ENCODE data around the gene PTPRN. TPM values are rescaled to one million over a fixed set of nuclear protein-coding genes. Genes with fewer than 3 reads are reported as not detected.

Gene PTPRN
- total RNA-seq, 4 donors from 2014 or later, result not detected

GRCh38 chr2:219331560-219332213 lies 22.5 kb upstream of the PTPRN start:
- Histone ChIP-seq H3K4me1 (no peaks in the 10 kb centered on the region), H3K4me3 (no peak overlapping the region), H3K27me3 (peaks cover 25 to 33% (median 26%) of the 10 kb centered on the region in 3 donors), H3K9me3 (no peaks in the 10 kb centered on the region), H3K36me3 (no peaks in the 10 kb centered on the region), H3K27ac (no peak overlapping the region)
- DNase-seq, result no peak
- intact Hi-C loops (cut with DNase I; ENCODE audit: low total_unique reads), result no loop called here
- no peak for ATAC-seq
- no peak for TF ChIP-seq CTCF (IDR thresholded peaks at IDR 0.05 in 4 of 5, conservative IDR thresholded peaks at IDR 0.05 in 1 of 5)
- TF ChIP-seq POLR2A (IDR thresholded peaks at IDR 0.05), result no peak
- in situ Hi-C loops (cut with MboI; ENCODE audit: low sequenced_read_pairs in 4 of 4), result no loop called here

DNA sequence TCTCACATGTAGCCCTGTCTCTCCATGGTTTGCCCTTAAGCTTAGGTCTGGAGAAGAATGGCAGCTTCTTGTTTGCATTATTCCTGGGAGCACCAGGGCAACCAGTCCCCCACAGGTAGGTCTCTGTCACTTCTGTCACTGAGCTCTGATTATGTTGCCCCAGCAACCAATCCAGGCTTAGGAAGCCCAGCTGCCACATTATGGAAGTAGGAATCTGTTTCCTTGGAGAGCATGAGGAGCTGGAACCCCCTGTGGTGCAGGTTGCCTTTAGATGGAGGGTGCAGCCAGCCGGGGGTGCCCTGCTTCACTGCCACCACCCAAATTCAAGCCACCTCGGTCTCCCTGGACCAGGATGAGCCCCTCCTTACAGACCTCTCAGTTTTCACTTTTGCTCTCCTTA lies 18.5 kb upstream of the PTPRN start:
- H3K27ac ChIP-seq, result no peak overlapping the region
- no peak overlapping the region for H3K4me3 ChIP-seq
- H3K36me3 ChIP-seq, result no peaks in the 10 kb centered on the region
- H3K4me1 ChIP-seq, result no peaks in the 10 kb centered on the region
- ATAC-seq (no peak), DNase-seq (no peak)
- no peaks in the 10 kb centered on the region for H3K9me3 ChIP-seq
- H3K27me3 ChIP-seq, result peaks cover 20 to 24% (median 21%) of the 10 kb centered on the region in 3 donors
- in situ Hi-C loops (cut with MboI; ENCODE audit: low sequenced_read_pairs in 4 of 4), result no loop called here
- intact Hi-C loops (cut with DNase I; ENCODE audit: low total_unique reads), result no loop called here
- TF ChIP-seq CTCF (IDR thresholded peaks at IDR 0.05 in 4 of 5, conservative IDR thresholded peaks at IDR 0.05 in 1 of 5), result no peak
- no peak for TF ChIP-seq POLR2A (IDR thresholded peaks at IDR 0.05)

GRCh38 chr2:219325657-219326315 lies 16.6 kb upstream of the PTPRN start:
- no peak for ATAC-seq
- in situ Hi-C loops (cut with MboI; ENCODE audit: low sequenced_read_pairs in 4 of 4), result no loop called here
- no peaks in the 10 kb centered on the region for H3K36me3 ChIP-seq
- H3K27ac ChIP-seq, result no peak overlapping the region
- H3K27me3 ChIP-seq, result peaks cover 2 to 10% (median 5%) of the 10 kb centered on the region in 3 donors
- TF ChIP-seq CTCF (IDR thresholded peaks at IDR 0.05 in 4 of 5, conservative IDR thresholded peaks at IDR 0.05 in 1 of 5) (no peak), POLR2A (IDR thresholded peaks at IDR 0.05) (no peak)
- H3K4me3 ChIP-seq, result no peak overlapping the region
- intact Hi-C loops (cut with DNase I; ENCODE audit: low total_unique reads), result no loop called here
- DNase-seq, result no peak
- H3K9me3 ChIP-seq, result no peaks in the 10 kb centered on the region
- H3K4me1 ChIP-seq, result no peaks in the 10 kb centered on the region

DNA sequence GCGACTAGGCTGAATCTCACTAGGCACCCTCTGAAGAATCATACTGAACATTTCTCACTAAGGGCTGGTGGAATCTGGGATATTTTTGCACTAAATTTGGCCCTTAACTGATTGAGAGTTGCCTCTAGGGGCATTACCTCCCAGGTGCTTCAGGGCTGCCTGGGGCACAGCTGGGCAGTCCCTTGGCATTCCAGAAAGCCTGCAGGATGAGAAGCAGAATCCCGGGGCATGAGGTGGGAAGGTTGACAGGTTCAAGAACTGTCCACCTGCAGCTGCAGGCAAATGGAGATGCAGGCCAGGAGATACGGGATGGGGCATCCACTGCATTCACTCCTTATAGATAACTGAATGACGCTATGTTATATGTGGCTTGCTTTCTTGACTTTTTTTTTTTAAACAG lies 15.9 kb upstream of the PTPRN start:
- in situ Hi-C loops (cut with MboI; ENCODE audit: low sequenced_read_pairs in 4 of 4), result no loop called here
- Histone ChIP-seq H3K4me3 (no peak overlapping the region), H3K4me1 (no peaks in the 10 kb centered on the region), H3K27me3 (peaks cover 0 to 7% (median 2%) of the 10 kb centered on the region in 3 donors), H3K9me3 (no peaks in the 10 kb centered on the region), H3K36me3 (no peaks in the 10 kb centered on the region), H3K27ac (no peak overlapping the region)
- no peak for DNase-seq
- intact Hi-C loops (cut with DNase I; ENCODE audit: low total_unique reads), result no loop called here
- ATAC-seq, result no peak
- TF ChIP-seq POLR2A (IDR thresholded peaks at IDR 0.05) (no peak), CTCF (IDR thresholded peaks at IDR 0.05 in 4 of 5, conservative IDR thresholded peaks at IDR 0.05 in 1 of 5) (no peak)

Measured in gastrocnemius medialis (tissue), 4 donors.